Natural killer cell (primary cell): ENCODE results near the gene EXD3. TPM values are rescaled to one million over a fixed set of nuclear protein-coding genes. Genes with fewer than 3 reads are reported as not detected.

Experiments used
- ATAC-seq, 3 donors: fragments of 150-1000 bp in 2 of 3; fragments of 200-7000 bp in 1 of 3; cut with Tn5 transposase; 1 replicate in 1 of 3; 2 replicates in 2 of 3; pipeline ENCODE4 v1.10.0; 2021; ENCODE audit warnings: mild to moderate bottlenecking in 2 of 3, moderate library complexity in 2 of 3
- DNase-seq, 2 donors: peaks; one replicate each; pipeline versions ENCODE4 v3.0.0 to v3.0.0-alpha.2; 2013 to 2021; ENCODE audit warnings: mixed read lengths in 1 of 2
- H3K27ac ChIP-seq: one replicate; pipeline ENCODE4 v1.5.1; 2013; ENCODE audit warnings: mild to moderate bottlenecking, low read length
- H3K27me3 ChIP-seq: one replicate; pipeline ENCODE4 v1.6.1; 2013; ENCODE audit warnings: low read length; ENCODE audit not compliant: control insufficient read depth, insufficient read depth
- H3K36me3 ChIP-seq: one replicate; pipeline ENCODE4 v1.6.1; 2013; ENCODE audit warnings: low read length; ENCODE audit not compliant: control insufficient read depth, insufficient read depth
- H3K4me1 ChIP-seq: one replicate; pipeline ENCODE4 v1.6.1; 2013; ENCODE audit warnings: low read length; ENCODE audit not compliant: control insufficient read depth, insufficient read depth
- H3K4me3 ChIP-seq: one replicate; pipeline ENCODE4 v1.5.1; 2013; ENCODE audit warnings: low read length
- H3K9me3 ChIP-seq: one replicate; pipeline ENCODE4 v1.6.1; 2013; ENCODE audit warnings: low read length; ENCODE audit not compliant: control insufficient read depth, insufficient read depth
- H3K27ac Mint-ChIP-seq, 2 donors: one replicate each; pipeline ENCODE4 v1.8.0; 2022; ENCODE audit warnings: mild to moderate bottlenecking in 2 of 2, mixed read lengths in 2 of 2, moderate library complexity in 1 of 2
- H3K27me3 Mint-ChIP-seq, 2 donors: one replicate each; pipeline ENCODE4 v1.8.0; 2022; ENCODE audit warnings: low read depth in 2 of 2, mixed read lengths in 2 of 2
- H3K36me3 Mint-ChIP-seq: one replicate; pipeline ENCODE4 v1.8.0; 2022; ENCODE audit warnings: mixed read lengths
- H3K4me1 Mint-ChIP-seq, 2 donors: one replicate each; pipeline ENCODE4 v1.8.0; 2022; ENCODE audit warnings: mixed read lengths in 2 of 2
- H3K4me3 Mint-ChIP-seq: one replicate; pipeline ENCODE4 v1.8.0; 2022; ENCODE audit warnings: mild to moderate bottlenecking, moderate library complexity, mixed read lengths
- H3K9me3 Mint-ChIP-seq, 2 donors: one replicate each; pipeline ENCODE4 v1.8.0; 2022; ENCODE audit warnings: mixed read lengths in 2 of 2
- WGBS: methylation state at CpG from one replicate; pipeline ENCODE4 v1.1.7; 2013; ENCODE audit warnings: missing lambda C conversion rate; ENCODE audit not compliant: insufficient coverage; 5-methylcytosine and 5-hydroxymethylcytosine counted together
- intact Hi-C: fragments of 100-400 bp; cut with micrococcal nuclease; formaldehyde crosslinking; loops from one replicate; pipeline ENCODE4 v1.14.2; 2022
- total RNA-seq, 4 donors: library from RNA; stranded (reverse); fragments of 120-200 nt in 1 of 4; gene quantifications; one replicate each; pipeline versions ENCODE4 v1.2.3 to v1.2.4, GENCODE V29; 2013 to 2022
- TF ChIP-seq, protein P1 (sequence below): fragments of 200-600 bp; IDR thresholded peaks from one replicate; pipeline ENCODE4 v1.8.0; 2022; ENCODE audit warnings: antibody characterized with exemption

Gene EXD3
- total RNA-seq, 3 donors from 2014 or later (not counting 1 experiment from before 2014, with no cell fraction given), result 28.0 to 35.3 (median 29.6) TPM

DNA sequence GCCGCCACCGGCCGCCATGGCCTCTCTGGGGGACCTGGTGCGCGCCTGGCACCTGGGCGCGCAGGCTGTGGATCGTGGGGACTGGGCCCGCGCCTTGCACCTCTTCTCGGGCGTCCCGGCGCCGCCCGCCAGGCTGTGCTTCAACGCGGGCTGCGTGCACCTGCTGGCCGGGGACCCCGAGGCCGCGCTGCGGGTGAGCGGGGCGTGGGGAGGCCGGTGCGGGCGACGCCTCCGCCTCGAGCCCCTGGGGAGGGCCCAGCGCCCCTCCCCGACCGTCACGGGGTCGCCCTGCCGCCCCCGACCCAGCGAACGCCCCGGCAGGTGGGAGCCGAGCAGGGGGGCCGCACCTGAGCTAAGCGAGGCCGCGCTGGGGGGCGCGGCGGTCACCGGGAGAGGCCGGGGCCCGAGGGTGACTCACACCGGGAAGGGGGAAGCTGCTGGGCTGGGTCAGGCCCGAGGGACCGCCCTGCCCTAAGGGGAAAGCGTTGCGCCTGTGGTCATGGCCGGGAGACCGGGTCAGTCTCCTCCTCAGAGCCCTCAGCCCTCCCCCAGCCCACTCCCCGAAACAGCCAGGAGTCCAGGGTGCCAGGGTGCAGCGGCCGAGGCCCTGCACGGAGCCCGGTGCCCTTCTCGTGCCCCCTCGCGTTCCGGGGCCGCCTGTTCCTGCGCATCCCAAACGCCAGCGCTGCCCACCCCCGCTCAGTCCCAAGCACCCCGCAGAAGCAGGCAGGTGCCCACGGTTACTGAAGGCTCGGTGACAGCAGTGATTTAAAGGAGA, 741 bp upstream of the EXD3 start:
- Histone ChIP-seq H3K27me3 (no peaks in the 10 kb centered on the region), H3K36me3 (no peaks in the 10 kb centered on the region), H3K9me3 (no peaks in the 10 kb centered on the region), H3K4me3 (peak overlapping the region; percentile 25), H3K4me1 (peaks cover 17% of the 10 kb centered on the region), H3K27ac (no peak overlapping the region)
- no peaks in the 10 kb centered on the region for H3K36me3 Mint-ChIP-seq
- peak overlapping the region; percentile 78 for H3K4me3 Mint-ChIP-seq
- TF ChIP-seq, protein P1, sequence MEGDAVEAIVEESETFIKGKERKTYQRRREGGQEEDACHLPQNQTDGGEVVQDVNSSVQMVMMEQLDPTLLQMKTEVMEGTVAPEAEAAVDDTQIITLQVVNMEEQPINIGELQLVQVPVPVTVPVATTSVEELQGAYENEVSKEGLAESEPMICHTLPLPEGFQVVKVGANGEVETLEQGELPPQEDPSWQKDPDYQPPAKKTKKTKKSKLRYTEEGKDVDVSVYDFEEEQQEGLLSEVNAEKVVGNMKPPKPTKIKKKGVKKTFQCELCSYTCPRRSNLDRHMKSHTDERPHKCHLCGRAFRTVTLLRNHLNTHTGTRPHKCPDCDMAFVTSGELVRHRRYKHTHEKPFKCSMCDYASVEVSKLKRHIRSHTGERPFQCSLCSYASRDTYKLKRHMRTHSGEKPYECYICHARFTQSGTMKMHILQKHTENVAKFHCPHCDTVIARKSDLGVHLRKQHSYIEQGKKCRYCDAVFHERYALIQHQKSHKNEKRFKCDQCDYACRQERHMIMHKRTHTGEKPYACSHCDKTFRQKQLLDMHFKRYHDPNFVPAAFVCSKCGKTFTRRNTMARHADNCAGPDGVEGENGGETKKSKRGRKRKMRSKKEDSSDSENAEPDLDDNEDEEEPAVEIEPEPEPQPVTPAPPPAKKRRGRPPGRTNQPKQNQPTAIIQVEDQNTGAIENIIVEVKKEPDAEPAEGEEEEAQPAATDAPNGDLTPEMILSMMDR, result peak; percentile 26
- intact Hi-C loops, result loop anchor here (1.0 to 5.0 kb wide), 3 partner anchors 22 to 99 kb away; no protein-coding TSS in a partner anchor
- ATAC-seq (peak; percentile 41 to 44 (median 44)), DNase-seq (peak in 1 of 2 donors; percentile 30)
- no peaks in the 10 kb centered on the region for H3K27me3 Mint-ChIP-seq
- no peaks in the 10 kb centered on the region for H3K9me3 Mint-ChIP-seq
- peak overlapping the region; percentile 60 to 64 for H3K27ac Mint-ChIP-seq
- 9% methylated on average over 77 of the region's 77 CpGs for WGBS
- peaks cover 0 to 5% of the 10 kb centered on the region in 2 donors for H3K4me1 Mint-ChIP-seq

DNA sequence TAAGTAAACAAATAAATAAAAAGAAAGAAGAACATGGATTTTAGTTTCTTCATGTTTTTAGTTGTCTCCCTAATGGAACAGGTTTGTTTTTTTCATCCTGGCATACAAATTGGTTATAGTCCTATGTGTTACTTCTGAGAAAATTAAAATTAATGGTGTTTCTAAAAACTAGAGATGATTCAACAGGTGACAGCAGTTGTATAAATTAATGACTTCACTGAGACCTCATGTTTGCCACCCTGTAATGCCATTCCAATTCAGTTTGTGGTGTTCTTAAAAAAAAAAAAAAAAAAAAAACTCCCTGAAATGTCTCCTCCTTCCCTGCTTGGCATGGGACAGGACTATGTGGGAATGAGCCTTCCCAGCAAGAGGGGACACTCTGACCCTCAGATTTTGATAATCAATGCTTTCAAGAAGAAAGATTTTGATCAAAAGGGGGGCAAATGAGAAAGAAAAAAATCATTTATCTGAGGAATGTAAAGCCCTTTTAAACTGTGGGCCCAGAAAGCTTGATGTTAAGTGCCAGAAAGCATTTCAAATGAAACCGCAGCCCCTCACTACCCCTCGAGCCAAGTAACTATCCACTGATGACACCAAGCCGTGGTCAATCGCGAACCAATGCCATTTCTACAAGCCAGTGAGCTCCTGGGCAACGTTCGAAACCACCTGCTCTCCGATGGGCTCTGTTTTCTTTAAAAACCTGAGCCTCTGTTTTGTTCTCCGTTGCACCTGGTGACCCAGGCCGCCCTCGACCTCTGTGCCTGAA, 941 bp downstream of the EXD3 start:
- no peaks in the 10 kb centered on the region for H3K27me3 Mint-ChIP-seq
- TF ChIP-seq, protein P1, result no peak
- WGBS, result 5% methylated on average over 11 of the region's 11 CpGs
- H3K9me3 Mint-ChIP-seq, result no peaks in the 10 kb centered on the region
- peak overlapping the region in 1 of 2 donors; percentile 67 for H3K27ac Mint-ChIP-seq
- ATAC-seq (no peak), DNase-seq (no peak)
- H3K4me3 Mint-ChIP-seq, result peak overlapping the region; percentile 83
- H3K4me3 ChIP-seq, result peak overlapping the region; percentile 63
- H3K27me3 ChIP-seq, result no peaks in the 10 kb centered on the region
- intact Hi-C loops, result loop anchor here (5.0 kb wide), 1 partner anchor 40 kb away; no protein-coding TSS in a partner anchor
- no peaks in the 10 kb centered on the region for H3K36me3 Mint-ChIP-seq
- H3K27ac ChIP-seq, result peak overlapping the region; percentile 11
- H3K36me3 ChIP-seq, result no peaks in the 10 kb centered on the region
- H3K4me1 ChIP-seq, result peaks cover 18% of the 10 kb centered on the region
- no peaks in the 10 kb centered on the region for H3K9me3 ChIP-seq
- H3K4me1 Mint-ChIP-seq, result peaks cover 0 to 5% of the 10 kb centered on the region in 2 donors

DNA sequence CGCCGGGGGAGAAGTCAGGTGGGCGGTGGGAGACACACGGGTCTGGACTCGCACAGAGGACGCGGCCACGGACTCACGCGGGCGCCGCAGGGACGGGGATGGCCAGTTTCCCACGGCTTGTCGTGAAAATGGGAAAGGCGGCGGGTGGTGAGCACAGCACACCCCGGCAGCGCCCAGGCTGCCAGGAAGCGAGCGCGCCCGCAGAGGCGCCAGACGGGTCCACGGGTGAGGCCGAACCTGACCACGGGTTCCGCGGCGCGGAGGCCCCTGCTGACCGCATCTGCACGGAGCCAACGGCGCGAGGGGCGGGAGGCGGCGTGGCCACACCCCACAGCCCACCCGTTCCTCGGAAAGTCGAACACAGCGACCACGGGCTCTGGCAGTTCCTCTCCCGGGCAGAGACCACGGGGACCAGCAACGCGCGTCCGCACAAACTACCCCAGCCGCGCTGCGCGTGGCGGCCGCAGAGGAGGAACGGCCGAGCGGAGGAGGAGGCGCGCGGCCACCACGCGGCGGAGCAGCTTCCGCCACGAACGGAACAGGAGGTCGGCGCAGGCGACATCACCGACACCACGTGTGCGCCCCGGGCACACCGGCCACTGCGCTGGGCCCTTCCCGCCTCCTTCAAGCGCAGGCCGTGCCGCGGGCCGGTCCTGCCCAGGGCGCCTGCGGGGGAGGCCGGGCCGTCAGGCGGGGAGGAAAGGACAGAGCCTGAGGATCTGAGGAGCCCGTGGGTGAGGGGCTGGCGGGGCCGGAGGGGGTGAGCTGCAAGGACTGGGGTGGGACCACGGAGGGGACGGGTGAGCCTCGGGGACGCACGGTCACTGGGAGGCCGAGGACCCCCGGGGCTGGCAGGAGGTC, 5.6 kb downstream of the EXD3 start:
- TF ChIP-seq, protein P1, result no peak
- intact Hi-C loops, result no loop called here
- 81% methylated on average over 99 of the region's 99 CpGs for WGBS
- Mint-ChIP-seq H3K4me3 (peak overlapping the region; percentile 50), H3K4me1 (peaks cover 0 to 7% of the 10 kb centered on the region in 2 donors), H3K9me3 (no peaks in the 10 kb centered on the region), H3K27ac (no peak overlapping the region), H3K27me3 (no peaks in the 10 kb centered on the region), H3K36me3 (no peaks in the 10 kb centered on the region)
- Histone ChIP-seq H3K27me3 (no peaks in the 10 kb centered on the region), H3K4me1 (peaks cover 22% of the 10 kb centered on the region), H3K4me3 (no peak overlapping the region), H3K27ac (no peak overlapping the region), H3K9me3 (no peaks in the 10 kb centered on the region), H3K36me3 (no peaks in the 10 kb centered on the region)
- peak in 1 of 2 donors; percentile 35 for DNase-seq
- peak in 2 of 3 donors; percentile 40 to 82 for ATAC-seq
